Measurements from ENCODE around the gene FAM187B.

FAM187B gene

GRCh38 chr19:35231956-35232645 is 3.6 kb upstream of the FAM187B start:
- DNase-seq (ENCODE audit: extremely low spot score), result no peak
- ChIA-PET CTCF (no interaction called here), POLR2A (no interaction called here)
- TF ChIP-seq FOXK2 (IDR thresholded peaks at IDR 0.05) (no peak), TARDBP (IDR thresholded peaks at IDR 0.05) (no peak), BHLHE40 (IDR thresholded peaks at IDR 0.05; ENCODE audit: borderline replicate concordance) (no peak), CTBP1 (IDR thresholded peaks at IDR 0.05; ENCODE audit: borderline replicate concordance) (no peak), FOXM1 (IDR thresholded peaks at IDR 0.05; ENCODE audit: borderline replicate concordance) (no peak), L3MBTL2 (conservative IDR thresholded peaks at IDR 0.05) (no peak), ZNF384 (IDR thresholded peaks at IDR 0.05) (no peak), SP1 (IDR thresholded peaks at IDR 0.05) (no peak), NFRKB (IDR thresholded peaks at IDR 0.05) (no peak), FOXA1 (IDR thresholded peaks at IDR 0.05) (no peak), LEF1 (IDR thresholded peaks at IDR 0.05; ENCODE audit: borderline replicate concordance) (no peak), ARNT (IDR thresholded peaks at IDR 0.05) (no peak), SUZ12 (IDR thresholded peaks at IDR 0.05) (no peak), ELF4 (IDR thresholded peaks at IDR 0.05) (no peak), PKNOX1 (IDR thresholded peaks at IDR 0.05) (no peak), HDGF (IDR thresholded peaks at IDR 0.05; ENCODE audit: borderline replicate concordance) (no peak)

GRCh38 chr19:35229601-35230000 is 1.1 kb upstream of the FAM187B start:
- ChIA-PET POLR2A (no interaction called here), CTCF (no interaction called here)
- no peak for DNase-seq (ENCODE audit: extremely low spot score)
- TF ChIP-seq L3MBTL2 (conservative IDR thresholded peaks at IDR 0.05), result no peak

GRCh38 chr19:35226748-35227147 is 1.8 kb downstream of the FAM187B start:
- POLR2A ChIA-PET, result no interaction called here
- CTCF ChIA-PET, result interaction anchor here (0.8 kb wide), 1 partner anchor 253 kb away, joined by 3 read pairs; no protein-coding TSS in a partner anchor
- TF ChIP-seq NFRKB (IDR thresholded peaks at IDR 0.05) (no peak), HDGF (IDR thresholded peaks at IDR 0.05; ENCODE audit: borderline replicate concordance) (no peak), ARNT (IDR thresholded peaks at IDR 0.05) (no peak), CTBP1 (IDR thresholded peaks at IDR 0.05; ENCODE audit: borderline replicate concordance) (no peak)
- DNase-seq (ENCODE audit: extremely low spot score), result no peak

GRCh38 chr19:35225951-35226350 is 2.6 kb downstream of the FAM187B start:
- TF ChIP-seq SUZ12 (IDR thresholded peaks at IDR 0.05) (no peak), SP1 (IDR thresholded peaks at IDR 0.05) (no peak), L3MBTL2 (conservative IDR thresholded peaks at IDR 0.05) (no peak), HDGF (IDR thresholded peaks at IDR 0.05; ENCODE audit: borderline replicate concordance) (no peak), CTBP1 (IDR thresholded peaks at IDR 0.05; ENCODE audit: borderline replicate concordance) (no peak), FOXA1 (IDR thresholded peaks at IDR 0.05) (no peak), PKNOX1 (IDR thresholded peaks at IDR 0.05) (no peak), NFRKB (IDR thresholded peaks at IDR 0.05) (no peak), BHLHE40 (IDR thresholded peaks at IDR 0.05; ENCODE audit: borderline replicate concordance) (no peak), LEF1 (IDR thresholded peaks at IDR 0.05; ENCODE audit: borderline replicate concordance) (no peak), ELF4 (IDR thresholded peaks at IDR 0.05) (no peak), ARNT (IDR thresholded peaks at IDR 0.05) (no peak), FOXK2 (IDR thresholded peaks at IDR 0.05) (no peak), TARDBP (IDR thresholded peaks at IDR 0.05) (no peak), ZNF384 (IDR thresholded peaks at IDR 0.05) (no peak)
- CTCF ChIA-PET, result no interaction called here
- no peak for DNase-seq (ENCODE audit: extremely low spot score)
- POLR2A ChIA-PET, result interaction anchor here (1.3 kb wide), 1 partner anchor 284 kb away, joined by 3 read pairs; no protein-coding TSS in a partner anchor

GRCh38 chr19:35224681-35225571 is 3.6 kb downstream of the FAM187B start:
- no peak for DNase-seq (ENCODE audit: extremely low spot score)
- ChIA-PET POLR2A (interaction anchor here (1.3 kb wide), 1 partner anchor 286 kb away, joined by 3 read pairs; no protein-coding TSS in a partner anchor), CTCF (no interaction called here)
- TF ChIP-seq ZNF384 (IDR thresholded peaks at IDR 0.05), result no peak
- TF ChIP-seq FOXA1 (IDR thresholded peaks at IDR 0.05), result no peak
- no peak for TF ChIP-seq TARDBP (IDR thresholded peaks at IDR 0.05)
- no peak for TF ChIP-seq SP1 (IDR thresholded peaks at IDR 0.05)
- TF ChIP-seq HDGF (IDR thresholded peaks at IDR 0.05; ENCODE audit: borderline replicate concordance), result no peak
- TF ChIP-seq ARNT (IDR thresholded peaks at IDR 0.05), result no peak
- TF ChIP-seq LEF1 (IDR thresholded peaks at IDR 0.05; ENCODE audit: borderline replicate concordance), result no peak
- TF ChIP-seq FOXM1 (IDR thresholded peaks at IDR 0.05; ENCODE audit: borderline replicate concordance), result no peak
- no peak for TF ChIP-seq ELF4 (IDR thresholded peaks at IDR 0.05)
- no peak for TF ChIP-seq PKNOX1 (IDR thresholded peaks at IDR 0.05)
- no peak for TF ChIP-seq L3MBTL2 (conservative IDR thresholded peaks at IDR 0.05)

Data from HEK293T (cell line).